ENCODE measurements around the gene BNC1.
"Not testable (repeated sequence)": the region's sequence is repeated elsewhere in the genome, so short reads cannot be mapped to it uniquely, and the experiment has no call there.

BNC1 gene

DNA sequence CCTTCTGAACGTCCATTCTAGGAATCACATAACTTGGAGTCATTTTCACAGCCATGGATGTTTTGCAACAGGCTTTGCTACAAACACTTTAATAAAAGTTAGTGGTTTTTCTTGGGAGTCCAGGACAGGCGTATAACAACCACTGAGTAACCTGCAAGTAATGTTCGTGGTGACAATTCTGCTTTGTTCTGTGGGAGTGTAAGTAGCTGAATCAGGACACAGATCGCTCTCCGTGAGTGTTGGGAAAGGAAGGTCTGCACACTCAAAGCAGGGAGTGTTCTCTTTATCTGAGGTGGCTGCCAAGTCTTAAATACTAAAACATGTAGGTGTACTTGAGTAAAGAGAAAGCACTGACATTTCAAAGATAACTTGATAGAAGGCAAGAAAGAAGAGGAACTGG, 7.9 kb upstream of the BNC1 start:
- DNase-seq = peak; percentile 76

DNA sequence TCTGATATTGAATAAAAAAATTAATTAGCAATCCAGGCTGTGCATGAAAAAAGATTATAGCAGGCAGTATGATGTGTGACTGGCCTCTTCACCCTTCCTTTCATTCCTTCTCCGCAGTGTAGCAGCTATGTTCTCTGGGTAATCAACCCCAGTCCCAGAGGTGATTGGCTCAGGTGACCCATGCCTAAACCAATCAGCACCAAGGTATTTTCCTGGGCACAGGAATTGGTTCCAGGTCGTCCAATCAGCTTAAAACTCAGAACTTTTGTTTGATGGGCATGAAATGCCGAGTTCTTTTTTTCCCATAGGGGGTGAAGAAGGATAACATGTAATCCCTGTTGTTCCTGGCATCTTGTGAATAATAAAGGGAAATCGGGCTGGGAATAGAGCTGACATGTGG, 5.8 kb upstream of the BNC1 start:
- peak; percentile 26 for DNase-seq

DNA sequence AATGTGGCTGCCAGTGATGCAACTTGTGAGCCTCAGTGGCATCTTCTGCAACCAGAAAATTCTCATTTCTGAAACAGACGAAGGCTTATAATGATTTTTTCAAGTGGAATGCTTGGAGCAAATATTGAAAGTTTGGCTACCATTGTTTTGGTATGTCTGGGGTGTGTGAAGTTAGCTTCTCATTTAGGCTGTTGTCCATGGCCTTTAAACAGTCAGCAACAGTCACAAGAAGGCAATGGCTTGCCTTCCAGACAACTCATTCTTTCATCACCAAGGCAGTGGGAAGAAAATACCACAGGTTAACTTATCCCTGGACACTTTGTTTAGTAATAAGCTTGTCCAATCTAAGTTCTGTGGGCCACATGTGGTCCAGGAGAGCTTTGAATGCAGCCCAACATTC, 4.7 kb upstream of the BNC1 start:
- DNase-seq = peak; percentile 27

DNA sequence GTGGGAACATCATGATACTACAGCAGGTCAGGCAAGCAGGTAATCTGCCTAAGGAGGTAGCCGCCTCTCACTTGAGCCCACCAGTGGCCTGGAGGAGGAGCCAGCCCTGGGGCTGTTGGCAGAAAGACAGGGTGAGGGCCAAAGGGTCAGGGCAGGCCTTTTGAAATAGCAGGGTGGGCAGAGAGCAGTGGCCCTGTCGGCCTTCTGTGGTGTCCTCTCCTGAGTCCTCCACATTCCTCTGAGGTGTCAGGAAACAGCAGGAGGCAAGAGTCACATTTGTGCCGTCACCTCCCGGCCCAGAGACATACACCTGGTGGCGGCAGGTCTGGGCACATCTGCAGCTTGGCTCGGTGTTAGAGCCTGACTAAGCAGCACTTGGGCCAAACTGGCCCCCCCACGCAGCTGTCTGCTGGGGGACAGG, 3.9 kb upstream of the BNC1 start:
- peak; percentile 59 for DNase-seq

DNA sequence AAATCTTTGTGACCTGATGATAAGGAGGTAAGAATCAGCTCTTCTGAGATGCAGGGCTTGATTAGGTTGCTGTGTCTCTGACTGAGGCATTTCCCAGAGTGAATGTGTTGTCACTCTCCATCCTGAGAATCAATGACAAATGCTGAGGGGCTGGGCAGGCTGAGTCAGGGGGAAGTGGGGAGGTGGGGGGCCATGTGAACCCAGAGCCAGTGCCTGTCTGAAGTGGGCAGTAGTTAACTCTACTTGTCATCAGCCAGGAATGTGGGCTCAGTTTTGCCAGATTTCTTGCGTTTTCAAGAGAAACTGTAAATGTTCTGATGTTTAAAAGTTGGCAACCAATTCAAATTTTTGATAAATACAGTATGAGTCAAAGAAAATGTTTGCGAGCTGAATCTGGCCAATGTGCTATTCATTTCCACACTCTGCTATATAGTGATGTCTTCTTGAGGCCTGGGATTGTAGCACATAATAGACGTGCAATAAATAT, 3.1 kb upstream of the BNC1 start:
- DNase-seq = peak; percentile 94

DNA sequence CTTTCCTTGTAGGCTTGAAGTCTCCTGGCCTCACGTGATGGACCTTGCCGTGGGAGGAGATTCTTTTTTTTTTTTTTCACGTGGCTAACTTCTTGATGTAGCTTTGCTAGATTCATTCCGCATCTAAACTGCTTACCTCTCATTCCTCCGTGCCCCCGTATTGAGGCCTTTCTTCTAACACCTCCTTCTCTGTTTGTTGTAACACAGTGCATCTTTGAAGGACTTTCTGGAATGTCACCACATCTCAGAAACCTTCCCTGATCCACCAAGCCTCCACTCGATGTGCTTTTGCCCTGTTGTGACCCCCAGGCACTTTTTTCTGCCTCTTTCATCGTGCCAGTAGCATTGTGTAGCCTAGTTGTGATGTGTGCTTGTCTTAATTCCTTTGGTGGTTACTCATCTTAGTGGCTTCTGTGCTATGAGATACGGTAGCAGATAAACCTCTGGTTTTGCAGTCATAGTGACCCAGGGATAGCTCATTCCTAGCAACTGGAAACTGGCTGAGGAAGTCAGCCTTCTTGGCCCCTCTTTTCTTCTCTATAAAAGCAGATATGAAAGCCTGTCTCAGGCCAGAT, 1.6 kb upstream of the BNC1 start:
- DNase-seq = peak; percentile 98

- DNase-seq = peak; percentile 66
These were observed 967 bp upstream of the BNC1 start for GRCh38 chr15:83285284-83285978.

DNA sequence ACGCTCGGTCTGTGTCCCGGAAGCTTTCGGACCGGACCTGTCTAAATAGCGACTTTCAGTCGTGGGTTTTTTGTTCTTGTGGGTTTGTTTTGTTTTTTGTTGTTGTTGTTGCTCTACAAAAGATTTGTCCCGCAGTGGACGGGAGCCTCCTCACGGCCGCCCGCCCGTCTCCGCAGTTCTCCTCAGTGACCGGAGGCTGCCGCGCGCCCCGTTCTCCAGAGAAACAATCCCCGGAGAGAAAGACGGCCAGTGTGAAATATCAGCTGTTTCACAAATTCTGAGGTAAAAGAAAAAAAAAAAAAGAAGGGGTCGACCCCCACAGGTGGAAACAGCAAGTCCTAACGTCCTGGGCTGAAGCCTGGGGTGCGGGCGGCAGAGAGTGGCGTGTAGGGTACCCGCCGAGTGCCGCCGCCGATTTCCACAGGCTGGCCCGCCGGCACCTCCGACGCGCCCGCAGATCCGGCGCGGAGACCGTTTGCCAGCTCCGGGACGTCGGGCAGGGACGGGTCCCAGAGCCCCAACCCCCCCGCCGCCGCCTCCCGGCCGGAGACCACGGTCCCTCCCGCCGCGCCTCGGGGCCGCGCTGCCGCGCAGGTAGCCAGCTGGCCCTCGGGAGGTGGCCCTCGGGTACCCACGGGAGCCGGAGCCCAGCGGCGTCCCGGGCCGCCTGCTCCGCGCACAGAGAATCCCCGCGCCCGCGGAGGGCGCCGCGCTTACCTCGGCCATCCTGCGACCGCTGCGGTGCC, 478 bp downstream of the BNC1 start:
- DNase-seq = peak; percentile 45

GRCh38 chr15:83283138-83283812, 1.2 kb downstream of the BNC1 start:
- peak; percentile 14 for DNase-seq

- DNase-seq = peak; percentile 65
These were observed 1.7 kb downstream of the BNC1 start for GRCh38 chr15:83282776-83283137.

DNA sequence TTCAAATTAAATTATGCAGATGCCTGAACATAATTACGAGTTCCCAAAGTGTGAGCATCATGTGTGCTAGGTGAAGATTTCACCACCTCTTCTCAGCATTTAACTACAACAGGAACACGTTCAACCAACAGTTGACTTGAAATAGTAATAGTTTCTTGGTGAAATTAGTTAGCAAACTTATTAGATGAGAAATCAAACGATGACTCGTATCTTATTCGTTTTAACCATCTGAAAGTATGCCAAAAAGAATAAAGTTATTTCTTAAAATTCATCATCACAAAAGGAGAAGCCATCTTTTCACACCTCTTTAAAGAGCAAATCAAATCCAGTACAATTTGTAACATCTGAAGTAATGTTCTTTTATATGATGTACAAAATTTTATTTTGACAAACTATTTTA, 2.3 kb downstream of the BNC1 start:
- no peak for DNase-seq

- peak; percentile 89 for DNase-seq
These were observed 6.3 kb downstream of the BNC1 start for GRCh38 chr15:83278191-83278590.

DNA sequence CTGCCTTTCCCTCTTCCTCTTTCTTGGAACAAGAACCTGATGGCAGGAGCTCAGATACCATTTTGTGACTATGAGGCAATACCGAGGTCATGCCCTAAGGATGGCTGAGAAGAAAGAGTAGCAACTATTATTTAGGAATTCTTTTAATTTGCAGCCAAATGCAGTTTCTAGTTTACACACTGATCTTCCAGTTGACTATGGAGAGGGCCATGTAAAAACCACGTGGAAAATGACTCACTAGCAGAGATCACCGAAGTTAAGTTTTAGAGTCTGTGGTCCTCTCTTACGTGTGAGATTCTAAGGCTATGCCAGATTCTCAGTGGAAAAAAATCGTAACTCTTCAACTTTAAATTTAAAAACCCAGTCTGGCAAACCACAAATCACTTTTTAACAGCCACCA, 7.8 kb downstream of the BNC1 start:
- no peak for DNase-seq

GRCh38 chr15:83275412-83275811, 9.1 kb downstream of the BNC1 start:
- peak; percentile 69 for DNase-seq

DNA sequence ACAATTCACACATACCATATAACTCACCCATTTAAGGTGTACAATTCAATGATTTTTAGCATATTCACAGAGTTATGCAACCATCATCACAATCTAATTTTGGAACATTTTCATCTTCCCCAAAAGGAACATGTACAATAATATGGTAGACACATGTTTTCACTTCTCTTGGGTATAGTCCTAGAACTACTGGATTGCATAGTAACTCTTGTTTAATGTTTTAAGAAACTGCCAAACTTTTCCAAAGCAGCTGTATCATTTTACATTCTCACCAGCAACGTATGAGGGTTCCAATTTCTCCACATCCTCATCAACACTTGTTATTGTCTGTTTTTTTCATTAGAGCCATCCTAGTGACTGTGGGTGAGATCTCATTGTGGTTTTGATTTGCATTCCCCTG, 14.3 kb downstream of the BNC1 start:
- no peak for DNase-seq

- DNase-seq = no peak
These were observed 16.3 kb downstream of the BNC1 start for GRCh38 chr15:83268147-83268546.

GRCh38 chr15:83262594-83263315, 21.7 kb downstream of the BNC1 start:
- DNase-seq = no peak

GRCh38 chr15:83262181-83262580, 22.3 kb downstream of the BNC1 start:
- not testable (repeated sequence) for DNase-seq

DNA sequence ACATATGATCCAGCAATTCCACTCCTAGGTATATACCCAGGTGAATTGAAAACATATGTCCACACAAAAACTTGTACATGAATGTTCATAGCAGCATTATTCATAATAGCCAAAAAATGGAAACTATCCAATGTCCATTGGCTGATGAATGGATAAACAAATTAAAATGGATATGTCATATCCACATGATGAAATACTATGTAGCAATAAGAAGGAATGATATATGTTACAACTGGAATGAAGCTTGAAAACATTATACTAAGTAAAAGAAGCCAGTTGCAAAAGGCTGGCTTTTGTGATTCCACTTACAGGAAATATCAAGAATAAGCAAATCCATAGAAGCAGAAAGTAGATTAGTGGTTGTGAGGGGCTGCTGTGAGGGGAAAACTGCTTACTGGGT, 33.7 kb downstream of the BNC1 start:
- DNase-seq = no peak

GRCh38 chr15:83249030-83249343, 35.5 kb downstream of the BNC1 start:
- DNase-seq = no peak

DNA sequence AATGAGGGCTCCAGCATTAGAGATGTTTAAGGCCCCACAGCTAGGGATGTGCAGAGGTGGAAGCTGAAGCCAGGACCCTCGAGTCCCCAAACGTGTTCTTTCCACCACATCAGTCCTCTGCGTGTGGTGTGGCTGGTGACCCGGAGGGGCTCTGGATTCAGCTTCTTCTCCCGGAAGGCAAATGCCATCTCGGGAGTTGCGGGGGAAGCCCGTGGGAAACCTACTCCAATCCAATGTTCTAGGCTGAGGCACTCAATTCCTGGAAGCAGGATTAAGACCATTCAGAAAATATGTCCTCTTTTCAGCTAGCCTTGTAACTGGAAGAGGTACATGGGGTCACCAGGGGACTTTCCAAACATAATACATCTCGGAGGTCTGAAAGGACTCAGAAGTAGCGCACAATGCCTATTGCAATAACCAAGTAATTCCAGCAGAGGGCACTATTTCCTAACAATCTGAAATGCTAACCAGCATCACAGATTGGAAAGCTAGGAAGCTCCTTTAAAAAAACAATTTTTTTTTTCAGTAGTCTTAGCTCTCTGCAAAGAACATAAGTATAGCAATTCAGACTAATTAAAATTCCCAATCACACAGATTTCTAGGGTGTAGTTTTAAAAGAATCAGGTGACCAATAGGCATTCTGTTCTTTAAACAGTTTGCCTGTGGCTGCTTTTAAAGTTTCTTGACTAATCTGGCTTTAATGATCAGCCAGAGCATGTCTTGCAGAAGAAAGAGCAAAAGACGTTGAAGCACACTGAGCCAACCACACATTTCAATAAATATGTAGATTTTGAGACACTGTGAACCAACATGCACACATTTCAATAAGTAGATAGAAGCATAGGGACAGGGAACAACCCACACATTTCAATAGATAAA, 36.1 kb downstream of the BNC1 start:
- DNase-seq = peak; percentile 51

- no peak for DNase-seq
These were observed 40.8 kb downstream of the BNC1 start for GRCh38 chr15:83243634-83244033.

Data from NCI-H226 (cell line).